Cardiac septum (tissue), 1 donor: ENCODE measurements around the gene RPS2. TPM values are rescaled to one million over a fixed set of nuclear protein-coding genes. Genes with fewer than 3 reads are reported as not detected.
"Not testable (repeated sequence)": the region's sequence is repeated elsewhere in the genome, so short reads cannot be mapped to it uniquely, and the experiment has no call there.

Source experiments
- DNase-seq: peaks from one replicate; pipeline ENCODE4 v3.0.0-alpha.2; 2020; ENCODE audit warnings: low spot score
- intact Hi-C: fragments of 100-400 bp; cut with DNase I; formaldehyde crosslinking; loops from one replicate; pipeline ENCODE4 v1.14.0; 2022
- long read RNA-seq: library from polyadenylated mRNA; unstranded; transcript quantifications from one replicate; pipeline ENCODE4 v2.0.0, GENCODE V29; 2021
- total RNA-seq: library from RNA; stranded (reverse); fragmentation: NEBNext Ultra II Directional; extraction: Animal tissue kit (Norgen Biotek cat#: 25700); gene quantifications from one replicate; pipeline ENCODE4 v1.2.1, GENCODE V29; 2021
- donor health status: DM: no; HTN: no; CAD: no.

The RPS2 gene
- 702 TPM for total RNA-seq
- long read RNA-seq, transcript RPS2-201 (7 exons, 985 nt) = major isoform, 1,145 of 1,472 reads
- long read RNA-seq, partial matches to known transcripts = 308 of 1,472 reads
- long read RNA-seq, other reads (novel, unspliced or antisense) = 17 of 1,472 reads

DNA sequence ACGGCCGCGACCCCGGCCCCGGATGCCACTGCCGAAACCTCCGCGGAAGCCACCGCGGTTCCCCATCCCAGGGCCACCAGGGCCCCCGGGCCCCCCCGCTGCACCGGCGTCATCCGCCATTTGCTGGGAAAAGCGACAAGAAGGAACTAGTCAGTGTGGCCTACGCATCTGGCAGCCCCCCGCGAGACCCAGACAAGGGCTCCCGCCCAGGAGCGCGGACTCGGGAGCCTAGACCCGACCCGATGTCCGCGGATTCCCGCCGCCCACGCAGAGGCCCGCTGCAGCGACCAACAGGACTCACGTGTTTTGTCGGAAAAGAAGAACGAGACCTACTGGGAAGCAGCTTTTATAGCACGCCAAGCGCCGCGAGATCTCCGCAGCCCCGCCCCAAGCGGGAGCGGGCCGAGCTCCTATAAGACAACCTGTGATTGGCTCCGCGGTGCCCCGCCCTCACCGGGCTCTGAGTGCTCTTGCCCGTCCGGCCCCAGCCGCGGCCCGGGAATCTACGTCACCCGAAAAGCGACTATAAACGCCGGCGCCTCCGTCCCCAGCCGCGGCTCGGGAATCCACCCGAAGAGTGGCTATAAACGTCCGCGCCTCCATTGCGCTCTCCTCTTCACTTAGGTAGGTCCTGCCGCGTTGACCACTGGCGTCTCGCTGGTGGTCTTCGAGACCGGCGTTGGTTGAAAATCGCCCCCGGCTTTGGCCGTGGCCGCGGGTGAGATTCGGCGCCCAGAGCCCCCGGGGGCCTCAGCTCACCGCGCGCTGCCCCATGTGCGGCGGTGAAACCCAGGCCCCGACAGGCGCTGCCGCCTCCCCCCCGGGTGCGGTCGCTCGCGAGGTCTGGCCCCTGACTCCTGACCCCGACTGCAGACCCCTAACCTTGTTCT, at the start of gene RPS2:
RPS2 (minus strand) TSS at position 321 of the 890 bp plus-strand sequence; CDS start at position 120, 201 bp downstream.
- DNase-seq = peak; percentile 100
- intact Hi-C loops = no loop called here

DNA sequence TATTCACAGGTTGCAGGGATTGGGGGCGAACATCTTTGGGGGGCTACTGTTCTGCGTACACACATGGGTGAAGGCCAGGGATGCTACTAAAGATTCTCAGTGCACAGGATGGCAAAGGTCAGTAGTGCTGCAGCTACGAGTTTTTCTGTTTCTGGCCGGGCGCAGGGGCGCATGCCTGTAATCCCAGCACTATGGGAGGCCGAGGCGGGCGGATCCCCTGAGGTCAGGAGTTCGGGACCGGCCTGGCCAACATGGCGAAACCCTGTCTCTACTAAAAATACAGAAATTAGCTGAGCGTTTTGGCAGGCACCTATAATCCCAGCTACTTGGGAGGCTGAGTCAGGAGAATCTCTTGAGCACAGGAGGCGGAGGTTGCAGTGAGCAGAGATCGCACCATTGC, 48.9 kb upstream of the RPS2 start:
- intact Hi-C loops = loop anchor here (5.0 kb wide), 1 partner anchor 34 kb away; the partner anchor contains the start of genes NTHL1 and TSC2
- no peak for DNase-seq

DNA sequence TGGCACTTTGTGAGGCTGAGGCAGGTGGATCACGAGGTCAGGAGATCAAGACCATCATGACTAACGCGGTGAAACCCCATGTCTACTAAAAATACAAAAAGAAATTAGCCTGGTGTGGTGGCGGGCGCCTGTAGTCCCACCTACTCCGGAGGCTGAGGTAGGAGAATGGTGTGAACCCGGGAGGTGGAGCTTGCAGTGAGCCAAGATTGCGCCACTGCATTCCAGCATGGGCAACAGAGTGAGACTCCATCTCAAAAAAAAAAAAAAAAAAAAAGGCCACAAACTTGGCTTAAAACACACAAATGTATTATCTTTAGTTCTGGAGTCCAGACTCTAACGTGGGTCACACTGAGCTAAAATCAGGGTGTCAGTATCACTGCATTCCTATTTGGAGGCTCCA, 47.1 kb upstream of the RPS2 start:
- not testable (repeated sequence) for DNase-seq
- intact Hi-C loops = loop anchor here (5.0 kb wide), 1 partner anchor 36 kb away; the partner anchor contains the start of genes NTHL1 and TSC2

DNA sequence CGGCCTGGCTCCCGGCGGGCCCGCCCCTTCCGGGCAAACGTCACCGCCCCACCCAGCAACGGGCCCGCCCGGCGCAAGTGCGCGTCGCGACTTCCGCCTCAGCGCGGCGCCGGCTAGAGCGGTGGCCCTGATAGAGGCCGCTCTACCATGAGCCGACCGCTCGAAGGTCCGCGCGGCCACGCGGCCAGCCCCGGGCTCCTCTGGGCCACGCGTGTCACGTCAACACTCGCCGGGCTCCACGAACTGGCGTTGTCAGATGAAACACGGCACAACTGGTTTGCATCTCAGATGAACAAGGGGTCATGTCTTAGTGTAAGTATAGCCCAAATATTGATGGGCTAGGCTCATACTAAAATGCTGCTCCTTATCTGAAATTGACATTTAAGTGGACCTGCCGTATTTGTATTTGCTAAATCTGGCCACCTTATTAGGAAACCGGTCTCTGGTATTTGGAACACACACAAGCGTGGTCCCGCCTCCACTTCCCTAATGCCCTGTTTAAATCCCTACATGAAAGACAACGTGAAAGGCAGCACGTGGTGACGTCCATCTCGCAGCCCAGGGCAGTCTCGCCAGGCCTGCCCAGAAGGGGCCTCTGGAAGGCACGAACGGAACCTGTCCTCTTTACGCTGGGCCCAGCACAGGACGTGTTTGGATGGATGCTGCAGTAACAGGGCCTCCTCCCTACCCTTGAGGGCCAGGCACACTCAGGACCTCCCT, 45.3 kb upstream of the RPS2 start, which contains the start of gene ZNF598:
ZNF598 (minus strand) TSS at position 31 of the 720 bp plus-strand sequence.
- peak; percentile 90 for DNase-seq
- intact Hi-C loops = loop anchor here (5.0 kb wide), 1 partner anchor 37 kb away; the partner anchor contains the start of genes NTHL1 and TSC2

DNA sequence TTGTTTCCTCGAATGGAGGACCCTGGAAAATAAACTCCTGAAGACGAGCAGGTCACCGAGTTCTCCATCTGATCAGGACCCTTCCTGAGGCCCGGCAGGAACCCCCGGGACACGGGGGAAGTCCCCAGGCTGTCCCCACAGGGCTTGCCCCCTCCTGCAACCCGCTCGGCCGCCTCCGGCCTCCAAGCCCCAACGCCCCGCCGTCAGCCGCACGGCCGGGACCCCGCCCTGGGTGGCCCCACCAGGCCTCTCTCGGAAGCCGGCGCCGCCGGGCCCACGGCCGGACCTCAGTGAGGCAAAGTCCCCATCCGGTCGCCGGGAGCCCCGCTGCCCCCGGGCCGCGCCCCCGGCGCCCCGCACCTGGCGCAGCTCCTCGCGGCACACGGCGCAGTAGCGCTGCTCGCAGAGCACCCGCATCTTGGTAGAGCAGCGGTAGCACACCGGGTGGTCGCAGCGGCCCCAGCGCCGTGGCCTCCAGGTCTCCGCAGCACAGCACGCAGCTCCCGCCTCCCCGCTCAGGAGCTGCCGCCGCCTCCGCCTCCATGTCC, 44.6 kb upstream of the RPS2 start:
- no peak for DNase-seq
- intact Hi-C loops = no loop called here

DNA sequence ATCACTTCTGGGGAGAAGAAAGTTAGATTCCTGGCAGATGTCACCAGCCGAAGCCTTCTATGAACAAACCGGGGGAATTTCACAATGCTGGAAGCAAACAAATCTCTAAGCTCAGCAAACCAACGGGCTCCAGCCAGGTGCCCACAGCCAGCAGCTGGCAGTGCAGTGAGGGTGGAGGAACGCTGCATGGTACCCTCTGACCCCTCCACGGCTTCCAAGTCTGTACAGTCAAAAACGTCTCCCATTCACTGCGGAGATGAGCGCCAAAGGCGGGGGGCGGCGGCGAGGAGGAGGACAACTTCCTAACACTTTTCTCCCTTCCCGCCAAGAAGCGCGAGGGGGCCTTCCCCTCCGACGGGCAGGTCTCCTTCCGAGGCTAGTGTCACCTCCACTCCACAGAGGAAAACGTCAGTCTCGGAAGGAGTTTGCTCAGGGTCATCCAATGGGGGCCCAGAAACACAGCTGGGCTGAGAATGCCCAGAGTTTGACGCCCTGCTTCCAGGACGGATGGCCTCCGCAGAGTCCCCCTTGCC, 44.1 kb upstream of the RPS2 start:
- intact Hi-C loops = no loop called here
- DNase-seq = no peak

DNA sequence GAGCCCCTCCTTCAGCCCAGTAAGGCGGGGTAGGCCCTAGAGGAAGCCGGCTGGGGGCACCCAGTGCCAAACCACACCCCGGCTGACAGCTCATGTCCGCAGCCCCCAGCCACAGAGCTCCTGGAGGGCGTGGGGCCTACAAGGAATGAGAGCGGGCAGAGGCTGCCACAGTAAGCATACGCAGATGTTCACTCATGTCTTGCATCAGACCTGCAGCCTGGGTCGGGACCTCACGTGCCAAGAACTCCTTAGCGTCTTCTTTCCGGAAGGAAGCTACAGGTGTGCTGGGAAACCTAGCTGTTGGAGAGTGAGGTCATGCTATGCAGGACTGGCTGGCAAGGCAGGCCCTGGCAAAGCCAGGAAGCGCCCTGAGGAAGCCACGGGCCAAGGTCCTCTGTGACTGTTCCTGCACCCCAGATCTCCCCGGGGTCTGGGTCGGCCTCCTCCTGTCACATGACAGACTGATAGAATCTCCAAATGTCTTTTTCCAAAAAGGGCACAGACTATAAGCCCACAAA, 43.4 kb upstream of the RPS2 start:
- intact Hi-C loops = no loop called here
- DNase-seq = no peak

DNA sequence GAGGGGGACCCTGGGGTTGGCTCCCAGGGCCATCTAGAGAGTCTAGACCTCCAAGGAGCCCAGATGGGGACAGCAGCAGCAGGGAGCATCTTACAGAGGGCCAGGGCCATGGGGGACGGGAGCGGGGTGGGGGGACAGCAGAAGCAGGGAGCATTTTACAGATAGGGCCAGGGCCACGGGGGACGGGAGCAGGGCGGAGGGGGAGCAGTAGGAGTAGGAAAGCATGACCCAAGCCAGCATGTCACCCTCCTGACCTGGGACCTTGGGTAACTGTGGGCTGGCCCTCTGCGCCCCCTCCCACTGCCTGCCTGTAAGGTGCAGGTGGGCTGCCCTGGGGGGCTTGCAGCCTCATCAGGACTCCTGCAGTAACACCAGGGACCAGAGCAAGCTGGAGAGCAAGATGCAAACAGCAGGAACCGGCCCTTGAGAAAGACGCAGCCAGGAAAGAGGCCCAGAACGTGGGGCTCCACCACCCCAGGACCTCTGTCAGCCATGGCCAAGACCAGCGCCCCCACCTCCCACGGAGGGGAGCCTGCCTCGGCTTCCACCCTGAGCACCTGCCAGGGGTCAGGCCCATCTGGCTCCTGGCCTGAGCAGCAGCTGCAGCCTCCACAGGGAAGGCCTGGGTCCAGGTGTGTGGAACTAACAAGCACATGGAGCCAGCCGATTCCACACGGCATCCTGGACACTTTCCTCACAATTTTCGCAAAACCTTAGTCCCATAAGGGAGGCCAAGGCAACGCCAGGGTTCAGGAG, 42.6 kb upstream of the RPS2 start:
- intact Hi-C loops = no loop called here
- DNase-seq = no peak

DNA sequence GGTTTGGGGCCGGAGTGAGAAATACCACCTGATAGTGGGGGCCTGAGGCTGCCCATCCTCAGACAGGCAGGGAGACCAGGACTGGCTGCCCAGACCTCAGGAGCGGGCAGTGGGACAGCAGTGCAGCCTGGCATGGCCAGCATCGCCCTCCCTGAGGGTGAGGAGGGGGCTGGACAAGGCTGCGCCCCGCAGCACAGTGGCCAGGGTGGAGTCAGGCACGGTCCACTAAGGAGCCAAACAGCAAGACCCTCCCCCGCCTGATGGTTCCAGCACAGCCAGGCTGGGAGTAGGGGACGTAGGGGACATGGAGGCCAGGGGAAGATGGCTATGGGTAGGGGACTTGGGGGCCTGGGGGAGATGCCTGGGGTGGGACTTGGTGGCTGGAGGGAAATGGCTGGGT, 41.7 kb upstream of the RPS2 start:
- no peak for DNase-seq
- intact Hi-C loops = no loop called here

DNA sequence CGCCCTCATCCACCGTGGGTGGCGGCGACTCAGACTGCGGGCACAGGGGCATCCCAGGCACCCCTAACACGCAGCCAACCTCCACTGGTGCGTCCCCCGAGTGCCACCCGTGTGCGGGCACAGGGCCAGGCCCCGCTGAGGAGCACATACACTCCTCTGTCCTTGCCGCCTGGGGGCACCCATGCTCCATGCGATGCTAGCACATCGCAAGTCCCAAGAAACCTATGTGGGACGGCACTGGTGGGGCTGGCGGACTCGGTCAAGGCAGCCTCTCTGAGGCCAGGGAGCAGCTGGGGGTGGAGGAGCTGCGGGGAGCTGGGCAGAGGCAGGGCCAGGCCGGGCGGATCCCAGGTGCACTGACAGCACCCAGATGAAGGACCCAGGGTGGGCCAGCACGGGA, 41.0 kb upstream of the RPS2 start:
- intact Hi-C loops = no loop called here
- DNase-seq = no peak

DNA sequence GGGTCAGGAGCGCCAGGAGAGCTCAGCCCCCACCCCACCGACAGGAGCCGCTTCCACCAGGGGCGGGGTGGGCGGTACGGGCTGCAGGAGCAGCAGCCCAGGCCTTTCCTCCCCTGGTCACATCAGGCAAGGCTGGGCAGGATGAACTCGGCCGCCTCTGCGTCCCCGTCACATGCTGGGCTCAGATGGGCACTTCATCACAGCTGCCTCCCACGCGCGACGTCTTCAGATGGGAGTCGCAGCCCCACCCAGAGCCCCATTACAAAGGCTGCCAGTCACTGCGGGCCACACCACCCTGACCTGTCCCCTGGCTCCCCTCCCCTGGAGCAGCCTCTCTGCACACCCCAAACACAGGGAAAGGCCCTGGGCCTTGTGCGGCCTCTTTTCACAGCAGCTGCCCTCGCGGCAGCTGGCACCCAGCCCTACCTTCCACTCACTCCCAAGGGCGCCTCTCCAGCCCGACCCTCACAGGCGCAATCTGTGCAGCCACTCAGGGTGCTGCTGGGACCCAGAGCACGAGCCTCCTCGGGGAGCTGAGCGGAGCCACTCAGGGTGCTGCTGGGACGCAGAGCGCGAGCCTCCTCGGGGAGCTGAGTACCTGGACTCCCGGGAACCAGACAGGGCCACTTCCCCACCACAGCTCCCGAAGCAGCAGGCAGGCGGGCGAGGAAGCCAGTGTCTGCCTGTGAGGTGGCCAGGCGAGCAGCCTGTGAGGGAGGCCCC, 40.3 kb upstream of the RPS2 start:
- no peak for DNase-seq
- intact Hi-C loops = no loop called here

DNA sequence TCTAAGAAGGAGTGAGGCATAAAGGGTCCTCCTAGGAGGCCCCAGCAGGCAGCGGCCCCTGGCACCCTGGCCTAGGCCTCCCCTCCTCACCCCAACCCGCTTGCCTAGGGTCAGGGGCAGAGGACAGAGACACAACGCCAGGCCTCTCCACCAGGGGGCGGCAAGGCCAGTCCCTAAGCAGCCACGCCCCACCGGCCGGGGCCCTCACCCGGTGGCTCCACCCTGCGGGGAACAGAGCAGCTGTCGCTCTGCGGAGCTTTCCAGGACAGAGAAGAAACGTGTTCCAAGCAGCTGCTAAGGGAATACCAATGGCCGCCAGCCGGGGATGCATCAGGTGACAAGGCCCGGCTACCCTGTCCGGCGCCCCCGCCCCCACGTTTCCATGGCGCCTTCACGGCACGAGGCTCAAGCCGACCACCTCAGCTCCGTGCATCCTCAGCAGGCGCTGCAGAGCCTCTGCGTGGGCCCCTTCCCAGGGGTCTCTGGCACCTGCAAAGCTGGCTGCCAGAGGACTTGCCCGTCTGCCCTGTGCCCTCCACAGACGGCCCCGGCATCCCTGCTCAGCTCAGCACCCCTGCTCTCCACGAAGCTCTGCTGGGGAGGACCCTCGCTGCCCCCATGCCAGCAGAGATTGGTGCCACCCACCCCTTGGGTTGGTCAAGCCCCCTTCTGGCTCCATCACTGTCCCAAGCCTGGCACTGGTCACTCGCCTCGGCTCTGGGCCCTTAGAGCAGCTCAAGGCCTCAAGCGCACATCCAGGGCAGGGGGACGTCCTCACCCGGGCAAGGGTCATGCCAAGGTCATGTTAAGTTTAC, 39.4 kb upstream of the RPS2 start:
- intact Hi-C loops = no loop called here
- DNase-seq = peak; percentile 95

DNA sequence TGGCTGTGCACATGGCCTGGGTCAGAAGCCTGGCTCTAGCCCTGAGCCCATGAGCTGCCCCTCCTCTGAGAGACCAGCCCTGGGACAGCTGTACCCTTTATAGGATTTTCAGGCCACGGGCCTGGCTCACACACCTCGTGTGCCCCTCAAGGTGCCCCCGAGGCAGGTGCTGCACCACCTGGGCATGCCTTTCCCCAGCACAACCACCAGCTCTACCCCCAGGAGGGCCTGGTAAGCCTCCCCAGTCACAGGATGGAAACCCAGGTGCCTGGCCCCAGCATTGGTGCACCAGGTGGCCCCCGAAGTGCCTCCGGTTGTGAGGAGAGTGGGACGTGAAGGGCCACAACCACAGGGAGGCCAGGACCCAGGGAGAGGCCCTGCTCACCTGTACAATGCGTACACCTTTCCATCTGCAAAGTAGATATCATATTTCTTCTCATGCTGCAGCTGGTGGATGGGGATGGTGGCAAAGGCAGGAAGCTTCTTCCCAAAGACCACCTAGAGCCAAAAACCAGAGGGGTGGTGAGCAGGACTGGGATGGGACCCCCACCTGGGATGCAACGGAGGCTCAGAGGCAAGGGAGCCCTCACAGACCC, 38.7 kb upstream of the RPS2 start:
- intact Hi-C loops = no loop called here
- DNase-seq = no peak

DNA sequence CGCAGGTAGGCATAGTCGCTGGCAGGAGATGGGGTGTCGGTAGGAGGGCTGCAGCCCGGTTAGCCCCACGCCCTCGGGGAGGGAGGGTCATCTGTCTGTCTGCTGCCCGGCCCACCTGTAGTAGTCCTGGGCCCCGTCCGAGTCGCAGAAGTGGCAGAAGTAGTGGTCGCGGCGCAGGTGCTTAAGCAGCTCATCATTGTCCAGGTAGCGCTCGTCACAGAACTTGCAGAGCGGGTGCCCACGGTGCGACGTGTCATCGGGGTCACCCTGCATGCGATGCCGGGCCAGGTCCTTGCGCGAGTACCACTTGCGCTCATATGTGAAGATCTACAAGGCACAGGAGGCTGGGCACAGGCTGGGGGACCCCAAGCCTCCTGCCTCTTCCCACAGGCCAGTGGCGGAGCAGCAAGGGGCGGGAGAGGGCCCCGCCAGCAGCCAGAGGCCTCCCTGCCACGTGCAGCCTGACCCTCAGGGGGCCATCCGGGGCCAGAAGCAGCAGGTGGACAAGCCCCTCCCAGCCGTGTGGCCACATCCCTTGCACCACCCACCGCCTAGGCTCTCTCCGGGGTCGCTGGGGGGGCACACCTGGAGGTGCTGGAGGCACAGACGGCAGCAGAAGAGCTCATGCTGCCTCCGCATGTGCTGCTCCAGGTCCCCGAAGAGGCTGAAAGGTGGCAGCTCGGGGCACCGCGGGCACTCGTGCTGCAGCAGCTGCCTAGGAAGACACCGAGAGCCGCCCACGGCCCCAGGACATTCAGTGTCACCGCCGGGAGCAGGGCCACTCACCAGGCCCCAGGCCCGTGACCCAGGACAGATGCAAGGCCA, 38.0 kb upstream of the RPS2 start:
- intact Hi-C loops = no loop called here

DNA sequence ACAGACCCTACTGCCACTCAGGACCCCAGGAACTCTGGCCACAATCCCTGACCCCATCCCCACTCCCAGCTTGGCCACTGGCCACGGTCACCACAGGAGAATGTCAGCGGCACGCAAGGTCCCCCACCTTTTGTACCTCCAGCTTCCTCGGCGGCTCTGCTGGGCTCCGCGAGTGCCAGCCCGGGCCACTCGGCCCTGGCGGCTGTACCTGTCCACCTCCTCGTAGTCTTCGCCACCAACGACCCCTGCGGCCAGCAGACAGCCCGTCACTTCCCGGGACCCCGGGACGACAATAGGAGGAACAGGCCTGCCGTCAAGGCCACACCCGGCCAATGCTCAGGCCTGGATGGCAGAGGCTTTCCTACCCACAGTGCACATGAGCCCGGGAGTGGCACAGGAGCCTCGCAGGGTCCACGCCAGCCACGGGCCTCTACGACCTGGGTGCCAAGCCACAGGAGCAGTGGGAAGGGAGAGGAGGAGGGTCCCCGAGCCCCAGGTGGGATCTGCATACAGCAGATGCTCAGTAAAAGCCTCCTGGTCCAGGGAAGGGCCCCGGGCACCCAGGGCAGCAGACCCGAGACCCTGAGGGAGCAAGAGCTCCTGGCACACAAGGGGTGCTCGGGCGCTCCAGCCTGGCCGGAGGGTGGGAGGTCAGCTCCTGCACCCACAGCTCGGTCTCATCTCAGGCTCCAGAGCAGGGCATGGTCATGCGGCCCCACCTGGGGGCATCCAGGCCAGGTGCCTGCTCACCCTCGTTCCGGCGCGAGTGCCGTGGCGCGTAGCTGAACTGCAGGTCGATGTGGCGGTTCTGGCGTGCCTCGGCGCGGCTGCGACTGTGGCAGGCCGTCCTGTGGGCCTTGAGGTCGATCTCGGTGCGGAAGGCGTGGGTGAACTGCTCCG, 37.1 kb upstream of the RPS2 start:
- DNase-seq = no peak
- intact Hi-C loops = no loop called here

More for the DNA sequence above, 38.0 kb upstream of the RPS2 start:
- no peak for DNase-seq
